ENCODE results near the gene IGFBP6. TPM values are rescaled to one million over a fixed set of nuclear protein-coding genes. Genes with fewer than 3 reads are reported as not detected.

IGFBP6 gene
- total and polyA plus RNA-seq, 2 donors (not counting 1 experiment from before 2014, with no cell fraction given) = 0.30 TPM; not detected in 1

DNA sequence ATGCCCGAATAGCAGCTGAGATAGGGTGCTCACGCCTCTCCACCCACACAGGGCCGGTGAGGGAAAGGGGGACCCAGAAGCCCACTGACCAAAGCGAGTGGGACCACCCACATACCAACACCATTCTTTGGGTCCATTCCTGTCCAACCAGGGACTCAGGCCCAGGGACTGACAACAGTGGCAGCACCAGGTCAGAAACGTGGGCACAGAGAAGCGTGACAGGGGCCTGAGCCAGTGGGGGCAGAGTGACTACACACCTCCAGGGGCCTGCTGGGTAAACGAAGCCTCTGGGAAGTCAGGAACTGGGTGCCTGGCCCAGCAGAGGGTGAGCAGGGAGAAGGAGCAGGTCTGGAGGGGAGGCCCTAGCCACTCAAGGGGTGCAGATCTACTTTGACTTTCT is 32.0 kb upstream of the IGFBP6 start:
- no peaks in the 10 kb centered on the region for H3K27me3 Mint-ChIP-seq
- Histone ChIP-seq H3K4me3 (ENCODE audit: control extremely low read depth in 1 of 5, extremely low read depth in 1 of 5, insufficient read depth in 1 of 5, low read depth in 2 of 5, low read length in 4 of 5) (no peak overlapping the region), H3K4me1 (ENCODE audit: control insufficient read depth in 2 of 2, insufficient read depth in 2 of 2, low read length in 2 of 2) (no peaks in the 10 kb centered on the region), H3K36me3 (replicated peaks in 1 of 2; ENCODE audit: control extremely low read depth in 1 of 2, control insufficient read depth in 1 of 2, extremely low read depth in 1 of 2, insufficient read depth in 2 of 2, low read length in 1 of 2) (peaks cover 0 to 55% of the 10 kb centered on the region in 2 experiments), H3K4me2 (replicated peaks; ENCODE audit: low read depth, low read length, poor library complexity, severe bottlenecking) (no peak overlapping the region), H3K9me3 (ENCODE audit: control extremely low read depth in 1 of 3, control insufficient read depth in 2 of 3, insufficient read depth in 1 of 3, low read length in 2 of 3) (peaks cover 0 to 3% (median 0%) of the 10 kb centered on the region in 3 donors), H2AFZ (ENCODE audit: insufficient read depth, low read depth, low read length, poor library complexity, severe bottlenecking) (no peak overlapping the region), H4K20me1 (ENCODE audit: control insufficient read depth, insufficient read depth, low read length, poor library complexity, severe bottlenecking) (peaks cover 24% of the 10 kb centered on the region), H3K79me2 (ENCODE audit: control insufficient read depth, insufficient read depth, low read length) (no peaks in the 10 kb centered on the region), H3K27me3 (replicated peaks in 1 of 4; ENCODE audit: control extremely low read depth in 1 of 4, control insufficient read depth in 3 of 4, insufficient read depth in 4 of 4, low read length in 3 of 4) (no peaks in the 10 kb centered on the region), H3K9ac (ENCODE audit: low read length) (no peak overlapping the region), H3K27ac (ENCODE audit: low read length in 2 of 2) (no peak overlapping the region)
- H3K27ac Mint-ChIP-seq = peak overlapping the region; percentile 20
- ChIA-PET CTCF (interaction anchor here (0.9 to 14.1 kb wide), 29 partner anchors 10 to 280 kb away, joined by 3 to 344 read pairs (median 5); partner anchors contain the start of genes AAAS, CSAD, EIF4B and IGFBP6), POLR2A (interaction anchor here (2.6 kb wide), 1 partner anchor 14 kb away, joined by 7 read pairs; the partner anchor contains the start of gene SPRYD3)
- WGBS (ENCODE audit: insufficient coverage) = 90% methylated on average over 5 of the region's 7 CpGs
- H3K9me3 Mint-ChIP-seq (ENCODE audit: insufficient read depth) = no peaks in the 10 kb centered on the region
- peaks cover 4% of the 10 kb centered on the region for H3K4me1 Mint-ChIP-seq
- DNase-seq (no peak), ATAC-seq (ENCODE audit: low read depth) (no peak)
- TF ChIP-seq CTCF (IDR thresholded peaks at IDR 0.05) = no peak
- no peak for TF ChIP-seq EZH2 (IDR thresholded peaks at IDR 0.05; ENCODE audit: borderline replicate concordance, insufficient read depth, low read depth, low read length, poor library complexity, severe bottlenecking)
- no peak overlapping the region for H3K4me3 Mint-ChIP-seq
- intact Hi-C loops (cut with micrococcal nuclease) = loop anchor here (5.0 kb wide), 1 partner anchor 132 kb away; no protein-coding TSS in a partner anchor

Measured in B cell (primary cell).